Central memory CD4-positive, alpha-beta T cell (primary cell): ENCODE data around the gene USP35.
"Not testable (repeated sequence)": the region's sequence is repeated elsewhere in the genome, so short reads cannot be mapped to it uniquely, and the experiment has no call there.

Experiments
- DNase-seq: peaks from one replicate; pipeline ENCODE4 v3.0.0; 2022

USP35 gene

DNA sequence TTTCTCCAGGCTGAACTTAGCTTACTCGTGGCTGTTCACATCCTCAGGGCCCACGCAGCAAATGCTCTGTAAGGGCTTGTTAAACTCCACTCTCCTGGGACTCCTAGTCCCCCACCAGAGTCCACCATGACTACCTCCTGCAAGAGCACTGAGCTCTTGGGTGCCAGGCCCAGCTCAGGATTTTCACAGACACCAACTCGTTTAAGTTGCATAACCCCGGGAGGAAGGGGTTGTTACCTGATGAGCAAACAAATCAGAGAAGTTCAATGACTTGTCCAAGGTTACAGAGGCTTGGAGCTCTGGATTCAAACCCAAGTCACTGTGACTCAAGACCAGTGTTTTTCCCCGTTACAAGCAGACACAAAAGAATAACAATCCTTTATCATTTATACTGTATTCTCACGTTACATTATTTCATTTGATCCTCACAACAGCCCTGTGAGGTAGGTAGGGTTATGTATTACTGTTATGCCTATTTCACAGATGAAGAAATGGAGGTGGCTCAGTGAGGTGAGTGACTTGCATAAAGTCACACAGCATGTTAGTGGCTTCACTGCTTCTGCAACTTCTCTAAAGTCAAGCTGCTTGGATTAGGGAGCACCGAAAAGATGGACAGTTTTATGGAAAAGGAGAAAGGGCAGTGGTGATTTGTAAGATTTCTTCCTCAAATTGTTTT lies 17.7 kb upstream of the USP35 start:
- no peak for DNase-seq

- no peak for DNase-seq
Measured at GRCh38 chr11:78171951-78172350, 16.8 kb upstream of the USP35 start.

GRCh38 chr11:78175862-78176261 lies 12.9 kb upstream of the USP35 start:
- DNase-seq, result not testable (repeated sequence)

- DNase-seq, result no peak
Measured at GRCh38 chr11:78176605-78177141, 12.0 kb upstream of the USP35 start.

DNA sequence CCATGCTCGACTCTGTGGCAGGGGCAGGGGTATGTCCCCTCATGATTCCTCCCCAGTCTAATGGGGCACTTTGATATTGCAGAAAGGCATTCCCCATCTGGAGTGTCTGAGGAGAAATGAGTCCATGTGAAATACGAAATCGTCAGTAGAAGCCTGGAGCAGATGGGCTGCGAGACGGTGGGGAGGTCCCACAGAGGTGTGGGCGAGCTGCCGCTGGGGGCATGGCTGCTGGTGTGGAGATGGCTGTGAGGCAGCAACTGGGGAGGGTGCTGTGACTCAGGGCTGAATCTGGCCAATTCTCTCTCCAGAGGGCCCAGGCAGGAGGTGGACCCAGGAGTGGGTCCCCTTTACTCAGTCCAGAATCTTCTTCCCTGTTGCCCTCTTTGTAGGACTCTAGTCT lies 11.5 kb upstream of the USP35 start:
- DNase-seq, result no peak

- no peak for DNase-seq
Measured at GRCh38 chr11:78179459-78180071, 9.2 kb upstream of the USP35 start.

GRCh38 chr11:78180751-78181150 lies 8.0 kb upstream of the USP35 start:
- DNase-seq, result no peak

GRCh38 chr11:78181185-78181584 lies 7.5 kb upstream of the USP35 start:
- DNase-seq, result no peak

- DNase-seq, result peak; percentile 56
Measured at GRCh38 chr11:78187366-78188285, 1.1 kb upstream of the USP35 start.

GRCh38 chr11:78189174-78189724 lies 530 bp downstream of the USP35 start:
- DNase-seq, result no peak

GRCh38 chr11:78189851-78190250 lies 1.1 kb downstream of the USP35 start:
- no peak for DNase-seq

GRCh38 chr11:78190374-78190773 lies 1.7 kb downstream of the USP35 start:
- no peak for DNase-seq

- DNase-seq, result no peak
Measured at GRCh38 chr11:78190871-78191538, 2.3 kb downstream of the USP35 start.

- DNase-seq, result no peak
Measured at GRCh38 chr11:78192223-78192719, 3.6 kb downstream of the USP35 start.

DNA sequence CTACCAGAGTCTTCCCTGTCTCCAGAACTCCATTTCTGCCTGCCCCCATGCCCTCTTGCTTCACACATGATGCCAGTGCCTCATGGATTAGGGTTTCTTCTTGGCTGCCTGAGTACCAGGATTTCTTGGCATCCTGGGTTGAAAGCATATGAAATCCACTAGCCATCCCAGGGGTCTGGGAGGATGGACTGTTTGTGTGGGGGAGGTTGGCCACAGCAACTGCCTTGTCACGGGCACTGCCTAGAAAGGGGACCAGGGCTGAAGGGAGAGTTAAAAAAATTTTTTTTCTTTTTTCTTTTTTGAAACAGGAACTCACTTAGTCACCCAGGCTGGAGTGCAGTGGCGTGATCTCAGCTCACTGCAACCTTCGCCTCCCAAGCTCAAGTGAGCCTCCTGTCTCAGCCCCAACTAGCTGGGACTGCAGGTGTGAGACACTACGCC lies 4.2 kb downstream of the USP35 start:
- no peak for DNase-seq

DNA sequence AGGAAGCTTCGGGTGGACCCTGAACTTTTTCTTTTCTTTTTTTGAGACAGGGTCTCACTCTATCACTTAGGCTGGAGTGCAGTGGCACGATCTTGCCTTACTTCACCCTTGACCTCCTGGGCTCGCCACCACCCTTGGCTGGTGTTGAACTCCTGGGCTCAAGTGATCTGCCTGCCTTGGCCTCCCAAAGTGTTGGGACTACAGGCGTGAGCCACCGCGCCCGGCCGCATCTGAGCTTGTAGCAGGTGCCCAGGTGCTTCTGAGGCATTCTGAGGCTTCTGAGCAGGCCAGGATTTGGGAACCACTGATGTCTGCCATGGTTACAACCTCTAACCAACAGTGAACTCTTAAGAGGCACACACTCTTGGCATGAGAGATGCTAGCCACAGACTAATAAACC lies 5.1 kb downstream of the USP35 start:
- no peak for DNase-seq

DNA sequence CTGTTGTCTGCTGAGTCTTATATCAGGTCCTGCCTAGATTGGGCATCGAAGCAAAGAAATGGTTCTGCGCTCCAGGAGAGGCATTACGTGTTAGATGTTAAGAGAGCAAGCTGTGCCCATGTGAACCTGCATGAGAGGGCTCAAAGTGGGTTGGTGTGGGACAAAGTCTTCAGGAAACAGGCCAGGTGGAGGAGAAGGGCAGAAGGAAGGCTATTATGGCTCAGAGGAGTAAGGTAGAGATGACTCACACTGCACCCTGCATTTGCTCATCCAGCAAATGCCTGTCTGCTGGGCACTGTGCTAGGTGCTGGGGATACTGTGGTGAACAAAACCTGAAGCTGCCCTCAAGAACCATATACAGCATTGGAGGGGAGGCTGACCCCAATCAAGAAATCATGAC lies 5.8 kb downstream of the USP35 start:
- DNase-seq, result no peak

GRCh38 chr11:78195917-78196560 lies 7.3 kb downstream of the USP35 start:
- no peak for DNase-seq

GRCh38 chr11:78196661-78197091 lies 8.0 kb downstream of the USP35 start:
- no peak for DNase-seq

- no peak for DNase-seq
Measured at GRCh38 chr11:78197816-78198215, 9.1 kb downstream of the USP35 start.

- DNase-seq, result no peak
Measured at GRCh38 chr11:78199015-78199652, 10.4 kb downstream of the USP35 start.
